ENCODE data around the gene CBX7. TPM values are rescaled to one million over a fixed set of nuclear protein-coding genes. Genes with fewer than 3 reads are reported as not detected.

Gene CBX7
- polyA plus RNA-seq, 3 donors = 3.1 to 18.0 (median 4.0) TPM

DNA sequence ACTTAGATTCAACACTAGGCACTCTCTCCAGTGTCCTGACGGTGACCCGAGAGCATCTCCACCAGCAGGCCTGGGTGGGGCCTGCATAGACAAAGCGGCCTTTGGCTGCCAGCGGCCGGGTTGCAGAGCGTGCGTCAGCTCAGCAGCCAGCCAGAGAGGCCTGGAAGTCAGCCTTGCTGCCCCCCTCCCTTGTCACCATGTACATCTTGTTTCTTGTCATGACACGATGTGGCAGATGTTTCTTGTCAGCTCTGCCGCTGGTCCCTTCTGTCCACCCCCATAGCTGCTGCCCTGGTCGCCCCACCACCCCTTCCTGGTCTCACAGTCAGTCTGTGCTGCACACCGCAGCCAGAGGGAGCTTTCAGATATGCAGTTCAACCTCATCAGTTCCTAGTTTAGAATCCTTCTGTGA lies 33.1 kb upstream of the CBX7 start:
- Histone ChIP-seq H3K9ac (ENCODE audit: insufficient read depth, low read length, poor library complexity, severe bottlenecking) (no peak overlapping the region), H3K9me3 (replicated peaks in 1 of 2; ENCODE audit: control insufficient read depth in 1 of 2, insufficient read depth in 1 of 2, low read length in 2 of 2) (peaks cover 9 to 12% of the 10 kb centered on the region in 2 donors), H3K79me2 (ENCODE audit: insufficient read depth, low read length) (no peaks in the 10 kb centered on the region), H3K36me3 (replicated peaks in 1 of 2; ENCODE audit: control insufficient read depth in 1 of 2, insufficient read depth in 2 of 2, low read length in 2 of 2) (no peaks in the 10 kb centered on the region), H3K4me1 (ENCODE audit: control insufficient read depth in 1 of 2, insufficient read depth in 2 of 2, low read length in 2 of 2) (no peaks in the 10 kb centered on the region), H3K4me2 (replicated peaks; ENCODE audit: extremely low read depth, low read length, poor library complexity, severe bottlenecking) (no peak overlapping the region), H4K20me1 (ENCODE audit: insufficient read depth, low read length) (no peaks in the 10 kb centered on the region), H3K27ac (ENCODE audit: low read depth in 1 of 2, low read length in 2 of 2) (no peak overlapping the region), H2AFZ (ENCODE audit: insufficient read depth, low read depth, low read length, poor library complexity, severe bottlenecking) (no peak overlapping the region), H3K4me3 (replicated peaks in 1 of 3; ENCODE audit: low read depth in 2 of 3, low read length in 3 of 3) (no peak overlapping the region), H3K27me3 (ENCODE audit: control insufficient read depth in 2 of 2, insufficient read depth in 2 of 2, low read length in 2 of 2) (no peaks in the 10 kb centered on the region)
- H3K36me3 Mint-ChIP-seq = no peaks in the 10 kb centered on the region
- TF ChIP-seq, protein P1, sequence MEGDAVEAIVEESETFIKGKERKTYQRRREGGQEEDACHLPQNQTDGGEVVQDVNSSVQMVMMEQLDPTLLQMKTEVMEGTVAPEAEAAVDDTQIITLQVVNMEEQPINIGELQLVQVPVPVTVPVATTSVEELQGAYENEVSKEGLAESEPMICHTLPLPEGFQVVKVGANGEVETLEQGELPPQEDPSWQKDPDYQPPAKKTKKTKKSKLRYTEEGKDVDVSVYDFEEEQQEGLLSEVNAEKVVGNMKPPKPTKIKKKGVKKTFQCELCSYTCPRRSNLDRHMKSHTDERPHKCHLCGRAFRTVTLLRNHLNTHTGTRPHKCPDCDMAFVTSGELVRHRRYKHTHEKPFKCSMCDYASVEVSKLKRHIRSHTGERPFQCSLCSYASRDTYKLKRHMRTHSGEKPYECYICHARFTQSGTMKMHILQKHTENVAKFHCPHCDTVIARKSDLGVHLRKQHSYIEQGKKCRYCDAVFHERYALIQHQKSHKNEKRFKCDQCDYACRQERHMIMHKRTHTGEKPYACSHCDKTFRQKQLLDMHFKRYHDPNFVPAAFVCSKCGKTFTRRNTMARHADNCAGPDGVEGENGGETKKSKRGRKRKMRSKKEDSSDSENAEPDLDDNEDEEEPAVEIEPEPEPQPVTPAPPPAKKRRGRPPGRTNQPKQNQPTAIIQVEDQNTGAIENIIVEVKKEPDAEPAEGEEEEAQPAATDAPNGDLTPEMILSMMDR (IDR thresholded peaks at IDR 0.05) = no peak
- H3K27me3 Mint-ChIP-seq (ENCODE audit: low read depth in 3 of 3) = peaks cover 8 to 30% (median 25%) of the 10 kb centered on the region in 3 donors
- H3K4me3 Mint-ChIP-seq = no peak overlapping the region
- DNase-seq = no peak
- no peaks in the 10 kb centered on the region for H3K4me1 Mint-ChIP-seq
- H3K9me3 Mint-ChIP-seq = peaks cover 4 to 21% (median 20%) of the 10 kb centered on the region in 7 donors
- H3K27ac Mint-ChIP-seq = no peak overlapping the region
- intact Hi-C loops (cut with micrococcal nuclease) = no loop called here
- 94% methylated on average over 8 of the region's 11 CpGs for WGBS (ENCODE audit: insufficient coverage)

DNA sequence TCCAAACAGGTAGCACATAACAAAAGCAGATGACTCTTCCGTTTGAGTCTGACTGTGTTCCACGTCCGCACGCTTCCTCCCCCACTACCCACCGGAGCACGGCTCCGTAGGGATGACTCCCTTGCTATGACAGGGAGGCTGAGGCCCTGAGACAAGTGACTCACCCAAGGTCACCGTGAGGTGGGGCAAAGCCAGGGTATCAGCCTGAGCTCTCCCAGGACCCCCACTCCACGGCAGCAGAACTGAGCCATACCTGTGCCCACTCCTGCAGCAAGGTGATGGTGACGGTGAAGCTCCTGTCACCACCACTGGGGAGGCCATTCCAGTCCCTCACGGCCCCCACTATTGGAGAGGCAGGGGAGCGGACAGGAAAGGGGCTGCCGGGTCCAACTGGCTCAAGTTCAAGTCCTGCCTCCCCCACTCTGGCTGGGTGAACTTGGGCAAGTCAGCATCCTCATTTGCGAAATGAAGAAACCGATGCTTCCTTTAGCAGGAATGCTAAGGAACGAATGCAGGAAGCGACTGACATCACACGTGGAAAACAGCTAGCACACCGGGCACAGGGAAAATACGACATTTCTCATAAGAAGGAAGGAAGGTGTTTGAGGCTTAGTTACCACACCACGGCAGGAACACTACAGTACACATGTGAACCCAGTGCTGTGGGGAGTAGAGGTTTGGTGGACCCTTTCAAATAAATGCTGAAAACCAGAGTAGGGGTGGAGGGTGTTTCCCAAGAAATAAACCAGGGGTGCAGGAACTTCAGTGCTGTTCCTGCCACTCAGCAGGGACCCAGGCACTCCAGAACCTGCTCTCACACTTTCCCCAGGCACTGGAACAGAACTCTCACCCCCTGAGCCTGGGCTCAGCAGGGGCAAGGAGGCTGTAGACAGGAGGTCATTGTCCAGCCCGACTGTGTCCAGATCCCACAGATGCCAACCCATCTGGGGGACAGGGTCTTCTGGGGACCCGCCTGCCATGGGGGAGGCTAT lies 32.4 kb upstream of the CBX7 start:
- Mint-ChIP-seq H3K36me3 (no peaks in the 10 kb centered on the region), H3K9me3 (peaks cover 4 to 21% (median 20%) of the 10 kb centered on the region in 7 donors), H3K27ac (no peak overlapping the region), H3K4me3 (peak overlapping the region in 1 of 2 donors; percentile 7), H3K4me1 (no peaks in the 10 kb centered on the region), H3K27me3 (ENCODE audit: low read depth in 3 of 3) (peaks cover 10 to 32% (median 21%) of the 10 kb centered on the region in 3 donors)
- no peak for DNase-seq
- no peaks in the 10 kb centered on the region for H4K20me1 ChIP-seq (ENCODE audit: insufficient read depth, low read length)
- no peaks in the 10 kb centered on the region for H3K4me1 ChIP-seq (ENCODE audit: control insufficient read depth in 1 of 2, insufficient read depth in 2 of 2, low read length in 2 of 2)
- H3K4me3 ChIP-seq (replicated peaks in 1 of 3; ENCODE audit: low read depth in 2 of 3, low read length in 3 of 3) = no peak overlapping the region
- H3K9me3 ChIP-seq (replicated peaks in 1 of 2; ENCODE audit: control insufficient read depth in 1 of 2, insufficient read depth in 1 of 2, low read length in 2 of 2) = peaks cover 9 to 12% of the 10 kb centered on the region in 2 donors
- no peaks in the 10 kb centered on the region for H3K27me3 ChIP-seq (ENCODE audit: control insufficient read depth in 2 of 2, insufficient read depth in 2 of 2, low read length in 2 of 2)
- no peak overlapping the region for H3K27ac ChIP-seq (ENCODE audit: low read depth in 1 of 2, low read length in 2 of 2)
- no peak overlapping the region for H2AFZ ChIP-seq (ENCODE audit: insufficient read depth, low read depth, low read length, poor library complexity, severe bottlenecking)
- TF ChIP-seq, protein P1 (IDR thresholded peaks at IDR 0.05) = no peak
- H3K4me2 ChIP-seq (replicated peaks; ENCODE audit: extremely low read depth, low read length, poor library complexity, severe bottlenecking) = no peak overlapping the region
- no peak overlapping the region for H3K9ac ChIP-seq (ENCODE audit: insufficient read depth, low read length, poor library complexity, severe bottlenecking)
- intact Hi-C loops (cut with micrococcal nuclease) = no loop called here
- WGBS (ENCODE audit: insufficient coverage) = 63% methylated on average over 18 of the region's 23 CpGs
- no peaks in the 10 kb centered on the region for H3K36me3 ChIP-seq (replicated peaks in 1 of 2; ENCODE audit: control insufficient read depth in 1 of 2, insufficient read depth in 2 of 2, low read length in 2 of 2)
- H3K79me2 ChIP-seq (ENCODE audit: insufficient read depth, low read length) = no peaks in the 10 kb centered on the region

Measured in CD14-positive monocyte (primary cell).